ENCODE measurements around the gene BPIFB4. TPM values are rescaled to one million over a fixed set of nuclear protein-coding genes. Genes with fewer than 3 reads are reported as not detected.

BPIFB4 gene
- total and polyA plus RNA-seq, 2 donors (not counting 1 experiment from before 2014, with no cell fraction given), result not detected

DNA sequence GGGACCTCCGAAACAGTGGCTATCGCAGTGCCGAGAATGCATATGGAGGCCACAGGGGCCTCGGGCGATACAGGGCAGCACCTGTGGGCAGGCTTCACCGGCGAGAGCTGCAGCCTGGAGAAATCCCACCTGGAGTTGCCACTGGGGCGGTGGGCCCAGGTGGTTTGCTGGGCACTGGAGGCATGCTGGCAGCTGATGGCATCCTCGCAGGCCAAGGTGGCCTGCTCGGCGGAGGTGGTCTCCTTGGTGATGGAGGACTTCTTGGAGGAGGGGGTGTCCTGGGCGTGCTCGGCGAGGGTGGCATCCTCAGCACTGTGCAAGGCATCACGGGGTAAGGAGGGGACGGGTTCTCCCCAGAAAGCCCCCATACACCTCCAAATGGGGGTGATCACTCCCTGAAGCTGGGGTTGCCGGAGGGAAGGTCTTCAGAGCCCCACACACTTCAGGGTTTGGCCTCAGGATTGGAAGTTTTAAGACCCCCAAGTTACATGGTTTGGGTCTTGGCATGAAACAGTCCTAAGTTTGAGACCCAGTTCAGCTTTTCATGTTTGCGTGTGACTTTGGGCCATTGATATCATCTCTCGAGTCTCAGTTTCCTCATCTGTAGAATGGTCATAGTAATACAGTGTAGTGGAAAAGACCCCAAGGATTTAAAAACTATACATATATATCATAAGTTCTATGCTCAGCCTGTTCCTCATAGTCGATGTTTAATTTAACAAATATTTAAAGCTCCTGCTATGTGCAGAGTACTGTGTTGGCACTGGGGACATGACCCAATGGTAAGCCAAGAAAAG, 4.3 kb downstream of the BPIFB4 start:
- Histone ChIP-seq H3K79me2 (ENCODE audit: control insufficient read depth, insufficient read depth, low read length) (no peaks in the 10 kb centered on the region), H3K9me3 (ENCODE audit: control insufficient read depth, insufficient read depth, low read depth, low read length) (no peaks in the 10 kb centered on the region), H2AFZ (ENCODE audit: low read length) (no peak overlapping the region), H3K27me3 (ENCODE audit: control insufficient read depth, insufficient read depth, low read length) (no peaks in the 10 kb centered on the region), H3K4me1 (ENCODE audit: control insufficient read depth, extremely low read depth, insufficient read depth, low read length) (no peaks in the 10 kb centered on the region), H3K36me3 (ENCODE audit: control insufficient read depth, insufficient read depth, low read length) (no peaks in the 10 kb centered on the region), H4K20me1 (ENCODE audit: control insufficient read depth, extremely low read depth, insufficient read depth, low read length) (no peaks in the 10 kb centered on the region), H3K9ac (ENCODE audit: insufficient read depth, low read length) (no peak overlapping the region), H3K4me3 (replicated peaks in 1 of 4; ENCODE audit: control extremely low read depth in 1 of 4, insufficient read depth in 1 of 4, low read depth in 3 of 4, low read length in 4 of 4) (no peak overlapping the region), H3K27ac (ENCODE audit: insufficient read depth, low read length) (no peak overlapping the region), H3K4me2 (ENCODE audit: extremely low read depth, insufficient read depth, low read length) (no peak overlapping the region)
- DNase-seq (ENCODE audit: low read depth in 2 of 2), result no peak
- TF ChIP-seq EZH2 (IDR thresholded peaks at IDR 0.05; ENCODE audit: low read length, missing control alignments), result no peak
- TF ChIP-seq, protein P1, sequence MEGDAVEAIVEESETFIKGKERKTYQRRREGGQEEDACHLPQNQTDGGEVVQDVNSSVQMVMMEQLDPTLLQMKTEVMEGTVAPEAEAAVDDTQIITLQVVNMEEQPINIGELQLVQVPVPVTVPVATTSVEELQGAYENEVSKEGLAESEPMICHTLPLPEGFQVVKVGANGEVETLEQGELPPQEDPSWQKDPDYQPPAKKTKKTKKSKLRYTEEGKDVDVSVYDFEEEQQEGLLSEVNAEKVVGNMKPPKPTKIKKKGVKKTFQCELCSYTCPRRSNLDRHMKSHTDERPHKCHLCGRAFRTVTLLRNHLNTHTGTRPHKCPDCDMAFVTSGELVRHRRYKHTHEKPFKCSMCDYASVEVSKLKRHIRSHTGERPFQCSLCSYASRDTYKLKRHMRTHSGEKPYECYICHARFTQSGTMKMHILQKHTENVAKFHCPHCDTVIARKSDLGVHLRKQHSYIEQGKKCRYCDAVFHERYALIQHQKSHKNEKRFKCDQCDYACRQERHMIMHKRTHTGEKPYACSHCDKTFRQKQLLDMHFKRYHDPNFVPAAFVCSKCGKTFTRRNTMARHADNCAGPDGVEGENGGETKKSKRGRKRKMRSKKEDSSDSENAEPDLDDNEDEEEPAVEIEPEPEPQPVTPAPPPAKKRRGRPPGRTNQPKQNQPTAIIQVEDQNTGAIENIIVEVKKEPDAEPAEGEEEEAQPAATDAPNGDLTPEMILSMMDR (conservative IDR thresholded peaks at IDR 0.05 in 1 of 2, IDR thresholded peaks at IDR 0.05 in 1 of 2; ENCODE audit: low read depth in 1 of 2, low read length in 2 of 2), result no peak

DNA sequence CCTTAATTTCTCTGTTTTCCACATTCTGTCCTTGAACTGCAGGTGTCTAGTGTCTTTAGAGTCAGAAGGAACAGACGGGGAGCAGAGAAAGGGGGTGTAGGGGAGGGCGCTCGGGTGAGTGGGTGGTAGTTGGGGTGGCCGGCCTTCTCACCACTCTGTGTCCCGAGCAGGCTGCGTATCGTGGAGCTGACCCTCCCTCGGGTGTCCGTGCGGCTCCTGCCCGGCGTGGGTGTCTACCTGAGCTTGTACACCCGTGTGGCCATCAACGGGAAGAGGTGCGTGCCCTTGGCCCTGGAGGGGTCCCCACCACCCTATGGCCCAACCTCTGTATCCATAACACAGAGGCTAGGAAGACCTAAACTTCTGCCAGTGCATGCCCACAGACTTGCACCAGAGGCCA, 5.3 kb downstream of the BPIFB4 start:
- no peak for DNase-seq (ENCODE audit: low read depth in 2 of 2)
- Histone ChIP-seq H3K4me2 (ENCODE audit: extremely low read depth, insufficient read depth, low read length) (no peak overlapping the region), H3K79me2 (ENCODE audit: control insufficient read depth, insufficient read depth, low read length) (no peaks in the 10 kb centered on the region), H4K20me1 (ENCODE audit: control insufficient read depth, extremely low read depth, insufficient read depth, low read length) (no peaks in the 10 kb centered on the region), H3K4me1 (ENCODE audit: control insufficient read depth, extremely low read depth, insufficient read depth, low read length) (no peaks in the 10 kb centered on the region), H3K27ac (ENCODE audit: insufficient read depth, low read length) (no peak overlapping the region), H3K9ac (ENCODE audit: insufficient read depth, low read length) (no peak overlapping the region), H3K4me3 (replicated peaks in 1 of 4; ENCODE audit: control extremely low read depth in 1 of 4, insufficient read depth in 1 of 4, low read depth in 3 of 4, low read length in 4 of 4) (no peak overlapping the region), H3K27me3 (ENCODE audit: control insufficient read depth, insufficient read depth, low read length) (no peaks in the 10 kb centered on the region), H2AFZ (ENCODE audit: low read length) (no peak overlapping the region), H3K9me3 (ENCODE audit: control insufficient read depth, insufficient read depth, low read depth, low read length) (no peaks in the 10 kb centered on the region), H3K36me3 (ENCODE audit: control insufficient read depth, insufficient read depth, low read length) (no peaks in the 10 kb centered on the region)
- TF ChIP-seq, protein P1 (conservative IDR thresholded peaks at IDR 0.05 in 1 of 2, IDR thresholded peaks at IDR 0.05 in 1 of 2; ENCODE audit: low read depth in 1 of 2, low read length in 2 of 2), result no peak
- no peak for TF ChIP-seq EZH2 (IDR thresholded peaks at IDR 0.05; ENCODE audit: low read length, missing control alignments)

DNA sequence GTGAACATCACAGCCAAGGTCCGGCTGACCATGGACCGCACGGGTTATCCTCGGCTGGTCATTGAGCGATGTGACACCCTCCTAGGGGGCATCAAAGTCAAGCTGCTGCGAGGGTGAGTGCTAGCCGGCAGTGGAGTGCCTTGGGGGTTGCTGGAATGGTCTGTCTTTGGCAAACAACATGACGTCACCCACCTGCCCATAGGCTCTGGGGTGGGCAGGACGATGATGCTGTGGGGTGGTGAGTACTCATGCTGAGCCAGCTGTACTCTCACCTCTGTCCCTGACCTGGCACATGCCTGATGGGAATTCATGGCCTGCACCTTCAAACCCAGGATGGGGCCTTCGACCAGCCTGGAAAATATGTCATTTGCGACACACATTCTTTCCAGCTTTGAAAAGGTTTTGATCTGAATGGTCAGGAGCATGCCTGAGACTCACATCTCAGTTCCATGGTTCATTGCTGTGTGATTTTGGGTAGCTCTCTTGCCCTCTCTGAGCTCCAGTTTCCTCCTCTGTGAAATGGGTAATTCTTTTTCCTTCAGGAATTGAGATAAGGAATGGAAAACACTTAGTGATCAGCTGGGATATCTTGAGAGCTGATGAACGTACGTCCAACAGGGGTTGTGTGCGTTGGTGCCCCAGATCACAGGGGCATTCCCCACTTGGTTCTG, 6.7 kb downstream of the BPIFB4 start:
- Histone ChIP-seq H3K36me3 (ENCODE audit: control insufficient read depth, insufficient read depth, low read length) (no peaks in the 10 kb centered on the region), H3K4me3 (replicated peaks in 1 of 4; ENCODE audit: control extremely low read depth in 1 of 4, insufficient read depth in 1 of 4, low read depth in 3 of 4, low read length in 4 of 4) (no peak overlapping the region), H3K9ac (ENCODE audit: insufficient read depth, low read length) (no peak overlapping the region), H4K20me1 (ENCODE audit: control insufficient read depth, extremely low read depth, insufficient read depth, low read length) (no peaks in the 10 kb centered on the region), H2AFZ (ENCODE audit: low read length) (no peak overlapping the region), H3K4me2 (ENCODE audit: extremely low read depth, insufficient read depth, low read length) (no peak overlapping the region), H3K4me1 (ENCODE audit: control insufficient read depth, extremely low read depth, insufficient read depth, low read length) (no peaks in the 10 kb centered on the region), H3K79me2 (ENCODE audit: control insufficient read depth, insufficient read depth, low read length) (no peaks in the 10 kb centered on the region), H3K9me3 (ENCODE audit: control insufficient read depth, insufficient read depth, low read depth, low read length) (no peaks in the 10 kb centered on the region), H3K27ac (ENCODE audit: insufficient read depth, low read length) (no peak overlapping the region), H3K27me3 (ENCODE audit: control insufficient read depth, insufficient read depth, low read length) (no peaks in the 10 kb centered on the region)
- no peak for TF ChIP-seq EZH2 (IDR thresholded peaks at IDR 0.05; ENCODE audit: low read length, missing control alignments)
- TF ChIP-seq, protein P1 (conservative IDR thresholded peaks at IDR 0.05 in 1 of 2, IDR thresholded peaks at IDR 0.05 in 1 of 2; ENCODE audit: low read depth in 1 of 2, low read length in 2 of 2), result no peak
- DNase-seq (ENCODE audit: low read depth in 2 of 2), result no peak

All from fibroblast of lung (primary cell).